Adrenal gland (tissue), 12 donors: ENCODE measurements around the gene RECK. TPM values are rescaled to one million over a fixed set of nuclear protein-coding genes. Genes with fewer than 3 reads are reported as not detected.

Experiments
- DNase-seq, 7 donors: peaks; one replicate each; pipeline ENCODE4 v3.0.0-alpha.2; 2019 to 2020
- H3K27ac ChIP-seq, 5 donors: fragments of 200-600 bp; sonication (generic) in 4 of 5; 1 replicate in 3 of 5; 2 replicates in 2 of 5; pipeline versions ENCODE4 v1.5.1 to v1.8.0; 2016 to 2020; ENCODE audit warnings: mild to moderate bottlenecking in 1 of 5
- H3K27me3 ChIP-seq: fragments of 200-600 bp; 2 replicates; pipeline ENCODE4 v1.8.0; 2021
- H3K36me3 ChIP-seq, 2 donors: fragments of 200-600 bp; replicated peaks in 1 of 2; 1 replicate in 1 of 2; 2 replicates in 1 of 2; pipeline versions ENCODE4 v1.5.1 to v1.8.0; 2018 to 2022
- H3K4me1 ChIP-seq, 2 donors: fragments of 200-600 bp; replicated peaks in 1 of 2; 1 replicate in 1 of 2; 2 replicates in 1 of 2; pipeline versions ENCODE4 v1.5.1 to v1.8.0; 2018 to 2021
- H3K4me3 ChIP-seq, 4 donors: fragments of 200-600 bp; sonication (generic) in 3 of 4; one replicate each; pipeline ENCODE4 v1.5.1; 2016 to 2018
- H3K9me3 ChIP-seq, 3 donors: fragments of 200-600 bp; sonication (generic) in 1 of 3; replicated peaks in 1 of 3; 1 replicate in 2 of 3; 2 replicates in 1 of 3; pipeline versions ENCODE4 v1.5.1 to v1.8.0; 2016 to 2021
- CTCF ChIP-seq, 6 experiments: fragments of 450-650 bp in 4 of 6; fragments of 200-600 bp in 2 of 6; sonication (generic) in 1 of 6; IDR thresholded peaks; 1 replicate in 5 of 6; 2 replicates in 1 of 6; pipeline versions ENCODE4 v1.5.1 to v1.8.0; 2016 to 2021; ENCODE audit warnings: antibody characterized with exemption in 6 of 6, mild to moderate bottlenecking in 2 of 6, moderate library complexity in 1 of 6
- POLR2A ChIP-seq, 2 donors: fragments of 450-650 bp; IDR thresholded peaks; one replicate each; pipeline ENCODE4 v1.6.1; 2017; ENCODE audit warnings: antibody characterized with exemption in 2 of 2, mild to moderate bottlenecking in 2 of 2, moderate library complexity in 1 of 2
- WGBS, 4 donors: extraction: QIAGEN DNeasy Blood & Tissue Kit in 2 of 4; methylation state at CpG; one replicate each; pipeline versions ENCODE4 v1.1.5 to v1.1.7; 2013 to 2017; 5-methylcytosine and 5-hydroxymethylcytosine counted together
- intact Hi-C, 2 donors: fragments of 100-400 bp; cut with DNase I; formaldehyde crosslinking; loops; one replicate each; pipeline versions ENCODE4 v1.14.1 to v1.15.0; 2022 to 2023
- polyA plus RNA-seq, 3 donors: library from polyadenylated mRNA; stranded (reverse); fragments of 200-250 nt in 2 of 3; fragments of 350-450 nt in 1 of 3; fragmentation: Illumina TruSeq in 1 of 3; extraction: RNeasy Lipid Tissue Mini Kit (QIAGEN cat#74804) in 1 of 3; gene quantifications; one replicate each; pipeline ENCODE4 v1.2.3, GENCODE V29; 2013 to 2014
- small RNA-seq, 2 donors: library from RNA; depleted of rRNA; stranded (forward); fragments of <200 nt; gene quantifications; one replicate each; pipeline ENCODE3, GENCODE V24; 2016
- total RNA-seq, 9 donors: library from RNA; depleted of rRNA in 4 of 9; stranded (reverse); fragments of >200 nt in 4 of 9; fragments of 120-200 nt in 1 of 9; fragmentation: NEBNext Ultra II Directional in 1 of 9; extraction: Animal tissue kit (Norgen Biotek cat#: 25700) in 1 of 9; gene quantifications; one replicate each; pipeline versions ENCODE4 v1.1.0 to v1.2.4, GENCODE V29; 2013 to 2023
- donor health status: healthy with polysubstance abuse.
- donor health status: Bipolar disorder and iron deficiency.
- donor health status: DM: yes; HTN: yes; CAD: no.
- donor health status: DM: no; HTN: no; CAD: no.
- donor health status: DM: no; HTN: no; CAD: no.
- donor health status: DM: yes; HTN: yes; CAD: no.

The RECK gene
- total and polyA plus RNA-seq, 12 donors, result 4.1 to 15.8 (median 9.6) TPM

- Histone ChIP-seq H3K36me3 (no peaks in the 10 kb centered on the region), H3K27ac (no peak within 1 kb of the TSS), H3K4me1 (peaks cover 0 to 3% of the 10 kb centered on the region in 2 donors), H3K27me3 (no peaks in the 10 kb centered on the region), H3K4me3 (no peak within 1 kb of the TSS), H3K9me3 (no peaks in the 10 kb centered on the region)
- no peak for DNase-seq
- TF ChIP-seq CTCF (IDR thresholded peaks at IDR 0.05) (no peak), POLR2A (IDR thresholded peaks at IDR 0.05) (no peak)
- intact Hi-C loops, result loop anchor here in 1 of 2 donors (10.0 kb wide), 1 partner anchor 144 kb away; no protein-coding TSS in a partner anchor
- WGBS, 4 donors, result 88 to 96% (median 93%) methylated on average over 6 of the region's 6 CpGs
Observed at GRCh38 chr9:36169166-36169565, 132.5 kb downstream of the RECK start, which contains the start of gene CCIN. Gene CCIN, plus strand, starts transcription at chr9:36169388. Its CDS starts 115 bp downstream, at chr9:36169503.

GRCh38 chr9:36169708-36170107, 133.0 kb downstream of the RECK start:
- no peaks in the 10 kb centered on the region for H3K36me3 ChIP-seq
- H3K4me1 ChIP-seq, result no peaks in the 10 kb centered on the region
- no peak overlapping the region for H3K27ac ChIP-seq
- intact Hi-C loops, result loop anchor here (10.0 kb wide), 1 partner anchor 145 kb away; no protein-coding TSS in a partner anchor
- TF ChIP-seq CTCF (IDR thresholded peaks at IDR 0.05) (no peak), POLR2A (IDR thresholded peaks at IDR 0.05) (no peak)
- H3K27me3 ChIP-seq, result no peaks in the 10 kb centered on the region
- H3K9me3 ChIP-seq, result no peaks in the 10 kb centered on the region
- 87 to 95% (median 91%) methylated on average over 14 to 17 of the region's 17 CpGs for WGBS, 4 donors
- H3K4me3 ChIP-seq, result no peak overlapping the region
- DNase-seq, result no peak

- TF ChIP-seq POLR2A (IDR thresholded peaks at IDR 0.05) (no peak), CTCF (IDR thresholded peaks at IDR 0.05) (no peak)
- H3K27me3 ChIP-seq, result no peaks in the 10 kb centered on the region
- intact Hi-C loops, result loop anchor here in 1 of 2 donors (10.0 kb wide), 1 partner anchor 146 kb away; no protein-coding TSS in a partner anchor
- no peak for DNase-seq
- no peaks in the 10 kb centered on the region for H3K9me3 ChIP-seq
- H3K4me3 ChIP-seq, result no peak overlapping the region
- H3K4me1 ChIP-seq, result no peaks in the 10 kb centered on the region
- no peaks in the 10 kb centered on the region for H3K36me3 ChIP-seq
- no peak overlapping the region for H3K27ac ChIP-seq
- 91 to 96% (median 94%) methylated on average over 10 to 13 of the region's 13 CpGs for WGBS, 4 donors
Observed at GRCh38 chr9:36170531-36170930, 133.8 kb downstream of the RECK start.

GRCh38 chr9:36173861-36174260, 137.1 kb downstream of the RECK start:
- WGBS, 4 donors, result 86 to 100% (median 94%) methylated on average over 2 of the region's 2 CpGs
- no peak overlapping the region for H3K4me3 ChIP-seq

More at GRCh38 chr9:36173861-36174260, 137.1 kb downstream of the RECK start:
- TF ChIP-seq POLR2A (IDR thresholded peaks at IDR 0.05), result no peak
- no peak for TF ChIP-seq CTCF (IDR thresholded peaks at IDR 0.05)
- intact Hi-C loops, result loop anchor here in 1 of 2 donors (10.0 kb wide), 1 partner anchor 149 kb away; no protein-coding TSS in a partner anchor
- no peaks in the 10 kb centered on the region for H3K36me3 ChIP-seq
- no peak for DNase-seq
- no peaks in the 10 kb centered on the region for H3K9me3 ChIP-seq
- no peak overlapping the region for H3K27ac ChIP-seq
- no peaks in the 10 kb centered on the region for H3K4me1 ChIP-seq
- no peaks in the 10 kb centered on the region for H3K27me3 ChIP-seq

Small RNA genes within 50 kb of the gene (small RNA-seq; reads per million reads assigned to genes)
- 0 reads per million in 2 donors for gene RF02275

Other genes starting within 250 kb of the RECK start
- gene NPR2, start 245.3 kb upstream of the RECK start, total RNA-seq, result 10 to 100 TPM in 8 of 9 donors, 1 to 10 TPM in 1; 5.6 to 69.9 (median 21.5) TPM
- 10 to 100 TPM; 13.5 to 46.4 (median 39.0) TPM for gene NPR2, start 245.3 kb upstream of the RECK start, polyA plus RNA-seq
- gene SPAG8, start 224.7 kb upstream of the RECK start, total RNA-seq, result 1 to 10 TPM in 8 of 9 donors, under 1 TPM in 1; 0.98 to 3.6 (median 2.3) TPM
- 1 to 10 TPM; 1.2 to 9.2 (median 4.2) TPM for gene SPAG8, start 224.7 kb upstream of the RECK start, polyA plus RNA-seq
- 10 to 100 TPM; 27.6 to 99.6 (median 78.7) TPM for gene HINT2, start 221.9 kb upstream of the RECK start, total RNA-seq
- 100 to 1,000 TPM in 2 of 3 donors, 10 to 100 TPM in 1; 83.5 to 199 (median 119) TPM for gene HINT2, start 221.9 kb upstream of the RECK start, polyA plus RNA-seq
- under 1 TPM in 1 of 9 donors, not detected in 8; 0.22 TPM for gene FAM221B, start 208.2 kb upstream of the RECK start, total RNA-seq
- under 1 TPM in 2 of 3 donors, not detected in 1; 0.07 to 0.16 TPM for gene FAM221B, start 208.2 kb upstream of the RECK start, polyA plus RNA-seq
- 10 to 100 TPM in 7 of 9 donors, 1 to 10 TPM in 2; 5.5 to 43.6 (median 17.5) TPM for gene TMEM8B, start 207.7 kb upstream of the RECK start, total RNA-seq
- gene TMEM8B, start 207.7 kb upstream of the RECK start, polyA plus RNA-seq, result 10 to 100 TPM; 13.3 to 33.3 (median 23.2) TPM
- gene OR13J1, start 166.5 kb upstream of the RECK start, total RNA-seq, result not detected
- not detected for gene OR13J1, start 166.5 kb upstream of the RECK start, polyA plus RNA-seq
- gene HRCT1, start 130.7 kb upstream of the RECK start, total RNA-seq, result 1 to 10 TPM in 5 of 9 donors, under 1 TPM in 2, not detected in 2; 0.35 to 5.9 (median 1.9) TPM
- 1 to 10 TPM in 2 of 3 donors, not detected in 1; 1.1 to 1.5 TPM for gene HRCT1, start 130.7 kb upstream of the RECK start, polyA plus RNA-seq
- 1 to 10 TPM in 7 of 9 donors, under 1 TPM in 2; 0.54 to 3.6 (median 2.0) TPM for gene SPAAR, start 127.4 kb upstream of the RECK start, total RNA-seq
- 1 to 10 TPM; 2.0 to 3.3 (median 2.6) TPM for gene SPAAR, start 127.4 kb upstream of the RECK start, polyA plus RNA-seq
- gene OR2S2, start 78.8 kb upstream of the RECK start, total RNA-seq, result not detected
- gene OR2S2, start 78.8 kb upstream of the RECK start, polyA plus RNA-seq, result not detected
- 10 to 100 TPM; 20.8 to 56.3 (median 33.8) TPM for gene GLIPR2, start 99.8 kb downstream of the RECK start, total RNA-seq
- gene GLIPR2, start 99.8 kb downstream of the RECK start, polyA plus RNA-seq, result 10 to 100 TPM; 16.1 to 35.2 (median 24.3) TPM
- 1 to 10 TPM in 4 of 9 donors, under 1 TPM in 5; 0.22 to 1.9 (median 0.55) TPM for gene CCIN, start 132.5 kb downstream of the RECK start, total RNA-seq
- 1 to 10 TPM in 1 of 3 donors, under 1 TPM in 2; 0.20 to 1.2 (median 0.32) TPM for gene CCIN, start 132.5 kb downstream of the RECK start, polyA plus RNA-seq
- gene CLTA, start 154.0 kb downstream of the RECK start, total RNA-seq, result 100 to 1,000 TPM; 167 to 301 (median 226) TPM
- gene CLTA, start 154.0 kb downstream of the RECK start, polyA plus RNA-seq, result 100 to 1,000 TPM in 2 of 3 donors, 10 to 100 TPM in 1; 95.6 to 199 (median 126) TPM
- gene GNE, start 221.5 kb downstream of the RECK start, total RNA-seq, result 10 to 100 TPM; 16.3 to 34.3 (median 20.9) TPM
- 10 to 100 TPM in 1 of 3 donors, 1 to 10 TPM in 2; 4.8 to 28.3 (median 5.1) TPM for gene GNE, start 221.5 kb downstream of the RECK start, polyA plus RNA-seq